HG03354 (cell line): ENCODE results near the gene POLH.

Experiments used
- ATAC-seq: cut with Tn5 transposase; IDR thresholded peaks from one replicate; pipeline ENCODE4 v1.9.1; 2021; ENCODE audit warnings: mild to moderate bottlenecking; ENCODE audit not compliant: unreplicated experiment, poor library complexity, severe bottlenecking

Gene POLH

DNA sequence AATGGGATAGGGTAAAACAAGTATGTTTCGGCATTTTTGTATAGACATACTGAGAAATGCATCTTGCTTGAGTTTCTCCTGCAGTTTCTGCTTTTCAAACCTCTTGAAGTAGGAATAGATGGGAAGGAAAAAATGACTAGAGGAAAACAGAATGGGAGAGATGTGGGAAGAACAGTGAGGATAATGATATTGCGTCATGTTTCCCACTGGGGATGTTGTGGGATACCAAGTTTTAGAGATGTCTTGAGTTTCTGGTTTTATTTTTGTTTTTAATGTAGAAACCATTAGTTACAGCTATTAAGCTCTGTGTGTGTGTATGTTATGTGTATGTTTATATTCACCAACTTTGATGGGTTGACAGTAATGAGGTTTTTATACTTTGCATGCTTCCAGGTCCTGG is 24.6 kb downstream of the POLH start:
- ATAC-seq: no peak

DNA sequence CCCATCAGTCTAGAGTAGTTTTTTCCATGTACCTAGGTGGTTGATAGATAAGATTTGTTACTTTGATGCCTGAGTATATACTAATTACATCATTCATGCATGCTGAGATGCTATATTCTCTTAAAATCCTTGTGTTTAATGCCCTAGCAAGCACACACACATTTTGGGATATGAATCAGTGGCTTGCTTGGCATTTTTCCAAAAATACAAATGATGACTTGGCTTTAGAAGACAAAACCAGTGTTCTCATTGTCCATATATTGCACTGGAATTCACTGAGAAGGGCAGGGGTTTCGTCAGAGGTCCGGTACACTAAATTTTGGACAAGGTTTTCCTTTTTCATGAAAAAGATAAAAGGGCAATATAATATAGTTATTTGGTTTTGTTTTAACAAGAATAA is 28.2 kb downstream of the POLH start:
- no peak for ATAC-seq

DNA sequence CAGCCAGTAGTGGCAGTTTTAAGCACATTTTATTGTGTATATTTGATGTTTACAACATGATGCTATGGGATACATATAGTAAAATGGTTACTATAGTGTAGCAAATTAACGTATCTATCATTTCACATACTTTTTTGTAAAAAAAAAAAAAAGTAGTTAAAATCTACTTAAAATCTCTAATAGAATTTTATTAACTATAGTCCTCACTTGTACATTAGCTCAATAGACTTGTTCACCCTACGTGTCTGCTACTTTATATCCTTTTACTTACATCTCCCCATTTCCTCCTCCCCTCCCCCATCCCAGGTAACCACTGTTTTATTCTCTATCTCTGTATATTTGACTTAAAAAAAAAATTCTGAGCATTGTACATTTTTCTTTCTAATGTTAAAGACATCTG is 30.0 kb downstream of the POLH start:
- ATAC-seq: no peak

DNA sequence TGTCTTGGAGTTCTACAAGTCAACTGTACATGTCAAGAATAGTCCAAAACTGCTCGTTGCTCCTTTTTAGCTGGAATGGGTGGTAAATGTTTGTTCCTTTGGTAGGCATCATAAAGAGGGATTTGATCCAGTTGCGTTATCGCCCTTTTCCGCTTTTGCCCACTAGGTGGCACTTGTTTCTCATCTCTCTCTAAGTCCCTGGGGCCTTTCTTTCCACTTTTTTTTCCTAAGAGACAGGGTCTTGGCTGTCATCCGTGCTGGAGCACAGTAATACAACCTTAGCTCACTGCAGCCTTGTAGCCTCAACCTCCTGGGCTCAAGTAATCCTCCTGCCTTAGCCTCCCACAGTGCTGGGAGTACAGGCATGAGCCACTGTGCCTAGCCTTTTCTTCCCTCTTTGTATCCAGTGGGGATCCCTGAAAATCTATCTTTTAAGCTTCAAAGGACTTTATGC is 32.4 kb downstream of the POLH start:
- ATAC-seq: no peak

DNA sequence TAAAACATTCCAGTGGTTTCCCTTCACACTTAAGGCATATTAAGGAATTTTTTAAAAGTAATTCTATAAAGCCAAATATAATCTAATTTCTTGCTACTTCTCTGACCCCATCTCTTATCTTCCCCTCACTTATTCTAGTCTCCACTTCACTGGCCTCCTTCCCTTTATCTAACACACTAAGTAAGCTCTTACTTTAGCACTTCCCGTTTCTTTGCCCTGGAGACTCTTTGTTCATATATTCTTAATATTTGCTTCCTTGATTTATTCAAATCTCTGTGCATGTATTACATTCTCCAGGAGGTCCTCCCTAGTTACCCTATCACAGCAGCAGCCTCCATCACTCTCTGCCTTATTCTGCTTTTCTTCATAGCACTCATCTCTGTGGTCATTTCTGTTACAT is 32.8 kb downstream of the POLH start:
- ATAC-seq: no peak

DNA sequence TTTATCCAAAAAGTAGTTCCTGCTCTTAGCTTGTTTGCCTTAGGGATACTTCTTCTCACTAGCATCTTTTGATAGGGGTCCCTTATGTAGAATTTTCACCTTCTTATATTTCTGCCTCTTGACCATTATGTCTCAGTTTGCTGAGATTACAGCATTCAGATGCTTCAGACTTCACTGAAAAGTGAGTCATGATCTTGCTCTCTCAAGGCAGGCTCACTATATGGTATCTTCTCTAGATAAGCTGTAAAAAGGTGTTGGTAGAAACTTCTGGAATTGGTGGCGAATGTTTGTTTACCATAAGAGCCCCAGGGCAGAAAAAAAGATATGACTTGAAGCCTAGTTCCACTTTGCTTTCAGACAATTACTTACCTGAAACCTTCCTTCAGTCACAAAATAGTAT is 33.4 kb downstream of the POLH start:
- no peak for ATAC-seq

DNA sequence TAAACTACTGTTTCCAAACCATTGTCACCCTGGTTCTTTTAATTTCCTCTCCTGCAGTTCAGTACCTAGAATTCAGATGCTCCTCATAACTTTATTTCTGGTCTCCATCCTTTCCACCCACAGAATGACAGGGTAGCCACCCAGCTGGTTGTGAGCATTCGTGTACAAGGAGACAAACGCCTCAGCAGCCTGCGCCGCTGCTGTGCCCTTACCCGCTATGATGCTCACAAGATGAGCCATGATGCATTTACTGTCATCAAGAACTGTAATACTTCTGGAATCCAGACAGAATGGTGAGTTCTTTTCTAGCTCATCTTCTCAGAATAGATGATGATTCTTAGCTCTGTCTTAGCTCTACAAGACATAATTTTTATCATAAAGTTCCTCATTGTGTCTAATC is 34.4 kb downstream of the POLH start:
- ATAC-seq: no peak

DNA sequence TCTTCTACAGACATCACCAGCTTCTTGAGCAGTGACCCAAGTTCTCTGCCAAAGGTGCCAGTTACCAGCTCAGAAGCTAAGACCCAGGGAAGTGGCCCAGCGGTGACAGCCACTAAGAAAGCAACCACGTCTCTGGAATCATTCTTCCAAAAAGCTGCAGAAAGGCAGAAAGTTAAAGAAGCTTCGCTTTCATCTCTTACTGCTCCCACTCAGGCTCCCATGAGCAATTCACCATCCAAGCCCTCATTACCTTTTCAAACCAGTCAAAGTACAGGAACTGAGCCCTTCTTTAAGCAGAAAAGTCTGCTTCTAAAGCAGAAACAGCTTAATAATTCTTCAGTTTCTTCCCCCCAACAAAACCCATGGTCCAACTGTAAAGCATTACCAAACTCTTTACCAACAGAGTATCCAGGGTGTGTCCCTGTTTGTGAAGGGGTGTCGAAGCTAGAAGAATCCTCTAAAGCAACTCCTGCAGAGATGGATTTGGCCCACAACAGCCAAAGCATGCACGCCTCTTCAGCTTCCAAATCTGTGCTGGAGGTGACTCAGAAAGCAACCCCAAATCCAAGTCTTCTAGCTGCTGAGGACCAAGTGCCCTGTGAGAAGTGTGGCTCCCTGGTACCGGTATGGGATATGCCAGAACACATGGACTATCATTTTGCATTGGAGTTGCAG is 37.9 kb downstream of the POLH start:
- ATAC-seq: no peak

DNA sequence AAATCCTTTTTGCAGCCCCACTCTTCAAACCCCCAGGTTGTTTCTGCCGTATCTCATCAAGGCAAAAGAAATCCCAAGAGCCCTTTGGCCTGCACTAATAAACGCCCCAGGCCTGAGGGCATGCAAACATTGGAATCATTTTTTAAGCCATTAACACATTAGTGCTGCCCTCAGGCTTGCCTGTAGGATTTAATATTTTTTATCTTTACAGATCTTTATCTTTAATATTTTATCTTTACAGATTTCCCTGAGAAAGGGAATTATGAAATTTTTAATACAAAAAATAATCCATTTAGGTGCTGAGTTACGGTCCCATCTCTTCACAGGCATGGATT is 38.4 kb downstream of the POLH start:
- no peak for ATAC-seq

DNA sequence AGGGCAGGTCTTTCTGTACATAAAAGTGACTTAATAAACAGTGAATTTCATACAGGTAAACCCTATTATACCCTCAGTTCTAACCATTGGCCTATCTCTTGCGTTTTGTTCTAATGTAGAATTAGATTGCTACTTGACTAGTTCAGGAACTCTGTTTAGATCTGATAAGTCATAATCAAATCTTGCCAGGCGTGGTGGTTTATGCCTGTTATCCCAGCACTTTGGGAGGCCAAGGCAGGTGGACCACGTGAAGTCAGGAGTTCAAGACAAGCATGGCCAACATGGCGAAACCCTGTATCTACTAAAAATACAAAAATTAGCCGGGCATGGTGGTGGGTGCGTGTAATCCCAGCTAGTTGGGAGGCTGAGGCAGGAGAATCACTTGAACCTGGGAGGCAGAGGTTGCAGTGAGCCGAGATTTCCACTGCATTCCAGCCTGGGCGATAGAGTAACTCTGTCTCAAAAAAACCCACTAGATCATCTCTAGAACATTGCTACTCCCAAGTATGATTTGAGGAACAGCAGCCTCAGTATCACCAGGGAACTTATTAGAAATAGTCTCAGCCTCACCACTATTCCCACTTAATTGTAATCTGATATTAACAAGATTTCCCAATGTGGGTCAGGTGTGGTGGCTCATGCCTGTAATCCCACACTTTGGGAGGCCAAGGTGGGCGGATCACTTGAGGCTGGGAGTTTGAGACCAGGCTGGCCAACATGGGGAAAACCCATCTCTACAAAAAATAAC is 40.9 kb downstream of the POLH start:
- no peak for ATAC-seq

DNA sequence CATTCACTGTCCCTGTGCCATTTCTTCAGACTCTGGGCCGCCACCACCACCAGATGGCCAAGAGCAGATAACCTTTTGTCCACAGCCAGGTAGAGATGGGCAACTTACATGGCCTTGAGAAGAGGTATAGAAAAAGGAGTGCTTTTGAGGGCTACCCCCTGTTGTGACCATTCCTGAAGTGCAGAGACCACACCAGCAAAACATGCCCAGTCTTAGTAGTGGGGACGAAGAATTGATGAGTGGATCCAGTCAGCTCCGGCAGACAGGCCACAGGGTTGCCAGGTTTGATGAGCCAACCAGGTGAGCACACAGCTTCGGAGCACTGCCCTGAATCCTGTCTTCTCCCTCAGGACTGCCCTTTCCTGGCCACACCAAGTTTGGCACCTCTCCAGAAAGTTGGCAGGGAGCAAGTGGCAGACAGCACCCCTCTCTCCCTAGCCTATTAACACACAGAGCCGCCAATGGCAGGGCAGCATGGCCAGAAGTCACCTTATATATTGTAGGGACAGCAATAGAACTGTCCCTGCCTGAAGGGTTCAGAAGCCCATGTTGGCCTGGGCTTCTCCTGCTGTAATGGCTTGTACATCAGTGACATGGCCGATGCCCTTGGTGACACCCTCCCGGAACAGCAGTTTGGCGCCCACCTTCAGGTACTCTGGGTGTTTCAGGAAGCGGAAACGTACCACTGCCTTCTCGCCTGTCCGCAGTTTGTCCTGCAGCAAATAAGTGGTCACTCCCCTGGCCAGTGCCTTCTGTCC is 45.3 kb downstream of the POLH start:
- no peak for ATAC-seq

DNA sequence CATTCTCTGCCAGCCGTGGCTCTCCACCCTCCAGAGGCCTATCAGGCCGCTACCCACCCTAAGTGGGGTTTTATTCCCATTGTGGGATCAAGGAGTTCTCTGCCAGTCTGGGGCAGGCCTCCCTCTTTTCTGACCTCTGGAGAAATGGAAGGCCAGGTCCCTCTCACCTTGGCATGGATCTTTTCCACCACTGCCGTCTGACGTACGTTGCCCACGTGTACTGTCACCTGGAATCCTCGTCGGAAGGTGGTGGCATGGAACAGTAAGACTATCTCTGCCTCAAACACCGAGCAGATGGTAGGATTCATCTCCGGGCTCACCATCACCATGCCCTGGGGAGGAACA is 45.8 kb downstream of the POLH start:
- ATAC-seq: no peak

DNA sequence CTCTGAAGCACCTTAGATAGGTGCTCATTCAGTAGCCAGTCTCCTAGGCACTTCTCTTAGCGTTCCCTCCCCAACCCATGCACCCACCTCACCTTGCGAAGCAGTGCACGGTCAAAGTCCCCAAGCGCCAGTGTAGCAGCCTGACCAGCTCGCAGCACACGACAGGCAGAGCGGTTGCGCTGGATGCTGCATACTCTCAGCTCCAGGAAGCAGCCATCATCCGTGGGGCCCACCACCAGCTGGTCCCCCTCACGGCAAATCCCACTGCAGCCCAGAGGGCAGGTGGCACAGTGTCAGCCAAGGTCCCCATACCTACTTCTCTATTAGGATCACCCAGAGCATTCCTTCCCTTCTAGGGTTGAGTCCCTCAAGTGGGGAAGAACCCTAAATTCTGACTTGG is 46.6 kb downstream of the POLH start:
- ATAC-seq: no peak

DNA sequence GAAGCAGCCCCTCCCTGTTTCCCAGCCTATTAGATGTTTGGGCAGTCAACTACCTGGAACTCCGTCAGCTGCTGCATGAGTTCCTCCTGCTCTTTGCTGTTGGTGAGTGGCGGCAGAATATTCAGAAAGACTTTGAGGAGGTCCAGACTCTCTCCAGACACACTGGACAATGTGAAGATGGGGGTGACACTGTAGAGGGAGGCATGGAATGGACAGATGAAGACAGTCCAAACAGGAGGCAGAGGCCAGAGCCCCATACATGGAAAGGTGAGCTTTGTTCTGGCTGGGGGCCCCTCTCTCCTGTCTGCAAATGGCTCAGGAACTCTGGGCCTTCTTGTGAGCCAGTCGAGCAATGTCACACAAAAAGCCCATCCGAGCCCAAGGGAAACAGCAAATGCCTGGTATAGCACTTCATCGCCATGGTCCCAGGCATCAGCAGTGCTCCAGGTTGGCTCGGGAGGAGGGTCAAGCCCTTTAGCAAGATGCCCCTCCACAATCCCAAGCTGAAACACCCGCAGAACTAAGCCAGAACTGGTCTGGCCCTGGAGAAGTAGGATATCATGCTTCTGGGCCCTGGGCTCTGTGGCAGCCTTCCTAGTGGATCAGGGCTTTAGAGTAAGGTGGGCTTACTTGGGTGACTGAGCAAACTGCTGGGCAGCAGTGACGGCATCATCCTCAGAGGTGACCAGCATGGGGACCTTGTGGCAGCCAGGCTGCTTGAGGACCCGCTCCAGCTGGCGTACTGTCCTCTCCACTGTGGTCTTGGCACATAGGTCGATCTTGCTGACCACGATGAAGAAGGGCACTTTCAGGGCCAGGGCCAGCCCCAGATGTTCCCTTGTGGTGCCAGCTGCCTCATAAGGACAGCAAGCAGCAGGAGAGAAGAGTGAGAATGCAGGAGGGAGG is 48.1 kb downstream of the POLH start:
- ATAC-seq: no peak

DNA sequence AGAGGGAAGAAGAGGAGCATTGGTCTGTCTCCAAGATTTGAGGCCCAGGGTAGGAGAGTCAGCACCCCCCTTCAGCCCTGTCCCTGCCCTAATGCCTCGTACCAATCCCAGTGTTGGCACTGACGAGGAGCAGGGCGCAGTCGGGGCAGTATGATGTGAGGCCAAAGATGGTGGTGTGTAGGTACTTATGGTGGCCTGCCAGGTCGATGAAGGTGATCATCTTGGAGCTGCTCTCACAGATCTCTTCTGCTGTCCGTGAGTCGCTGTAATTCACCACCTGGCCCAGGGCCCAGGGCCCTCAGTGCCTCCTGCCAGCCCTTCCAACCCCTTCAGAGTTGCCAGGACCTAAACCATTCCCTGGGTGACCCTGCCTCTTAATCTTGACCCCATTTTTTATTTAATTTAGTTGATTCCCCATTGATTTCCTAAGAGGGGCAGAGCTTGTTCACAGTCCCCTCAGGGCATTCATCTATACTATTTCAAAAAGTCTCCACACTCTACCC is 48.9 kb downstream of the POLH start:
- no peak for ATAC-seq

DNA sequence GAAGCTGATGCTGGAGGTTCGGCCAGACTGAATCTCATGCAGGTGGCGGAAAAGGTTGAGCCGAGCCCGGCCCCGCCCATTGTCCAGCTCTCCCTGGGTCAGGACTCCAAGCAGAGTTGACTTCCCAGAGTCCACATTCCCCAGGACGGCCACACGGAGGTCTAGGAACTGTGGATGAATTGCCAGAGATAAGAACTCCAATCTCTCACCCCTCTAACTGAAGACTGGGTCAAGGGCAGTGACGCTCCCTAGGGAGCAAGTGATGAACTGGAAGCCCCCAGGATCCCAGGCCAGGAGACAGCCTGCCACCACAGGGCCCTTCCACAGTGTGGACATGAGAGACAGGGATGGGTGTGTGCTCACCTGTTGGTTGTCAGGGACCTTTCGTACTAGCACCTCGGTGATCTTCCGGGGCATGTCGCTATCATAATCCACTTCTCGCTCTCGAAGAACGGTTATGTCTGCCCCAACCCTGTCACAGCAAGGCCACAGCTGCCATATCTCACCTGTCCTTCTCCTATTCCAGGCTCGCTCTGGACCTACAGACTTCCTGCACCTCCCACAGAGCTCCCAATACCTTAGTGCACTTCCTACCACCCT is 49.5 kb downstream of the POLH start:
- ATAC-seq: no peak

DNA sequence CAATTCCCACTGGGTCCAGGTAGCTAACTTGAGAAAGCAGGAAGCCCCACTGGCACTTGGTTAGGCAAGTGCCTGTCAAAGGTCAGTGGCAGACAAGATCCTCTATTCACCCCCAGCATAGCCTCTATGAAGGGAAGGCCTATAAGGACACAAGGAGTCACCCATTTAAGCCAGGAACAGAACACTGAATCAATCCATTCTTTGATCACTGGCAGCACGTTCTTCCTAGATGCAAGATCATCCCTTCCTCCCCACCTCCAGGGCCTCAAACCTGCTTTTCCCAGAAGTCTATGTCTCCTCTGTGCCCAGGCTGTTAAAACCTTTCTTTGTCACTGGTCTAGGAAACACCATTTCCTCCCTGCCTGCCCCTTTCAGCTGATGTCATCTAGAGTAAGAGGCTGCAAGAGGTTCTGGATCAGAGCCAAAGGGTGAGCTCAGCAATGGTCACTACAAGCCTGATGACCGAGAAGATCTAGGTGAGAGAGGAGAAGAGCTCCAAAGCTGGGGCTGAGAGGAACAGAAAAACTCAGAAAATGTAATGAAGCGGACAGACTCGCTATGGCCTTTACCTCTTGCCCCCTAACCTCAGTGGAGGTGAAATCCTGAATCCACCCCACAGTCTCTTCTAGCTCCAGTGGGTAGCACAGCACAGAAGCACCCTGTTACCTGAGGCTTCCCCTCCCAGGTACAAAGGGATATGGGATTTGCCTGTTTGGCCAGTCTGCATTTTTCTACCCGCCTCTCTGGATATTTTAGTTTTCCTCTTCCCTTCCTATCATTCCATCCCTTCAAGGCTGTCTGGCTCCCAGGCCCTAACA is 51.2 kb downstream of the POLH start:
- no peak for ATAC-seq

DNA sequence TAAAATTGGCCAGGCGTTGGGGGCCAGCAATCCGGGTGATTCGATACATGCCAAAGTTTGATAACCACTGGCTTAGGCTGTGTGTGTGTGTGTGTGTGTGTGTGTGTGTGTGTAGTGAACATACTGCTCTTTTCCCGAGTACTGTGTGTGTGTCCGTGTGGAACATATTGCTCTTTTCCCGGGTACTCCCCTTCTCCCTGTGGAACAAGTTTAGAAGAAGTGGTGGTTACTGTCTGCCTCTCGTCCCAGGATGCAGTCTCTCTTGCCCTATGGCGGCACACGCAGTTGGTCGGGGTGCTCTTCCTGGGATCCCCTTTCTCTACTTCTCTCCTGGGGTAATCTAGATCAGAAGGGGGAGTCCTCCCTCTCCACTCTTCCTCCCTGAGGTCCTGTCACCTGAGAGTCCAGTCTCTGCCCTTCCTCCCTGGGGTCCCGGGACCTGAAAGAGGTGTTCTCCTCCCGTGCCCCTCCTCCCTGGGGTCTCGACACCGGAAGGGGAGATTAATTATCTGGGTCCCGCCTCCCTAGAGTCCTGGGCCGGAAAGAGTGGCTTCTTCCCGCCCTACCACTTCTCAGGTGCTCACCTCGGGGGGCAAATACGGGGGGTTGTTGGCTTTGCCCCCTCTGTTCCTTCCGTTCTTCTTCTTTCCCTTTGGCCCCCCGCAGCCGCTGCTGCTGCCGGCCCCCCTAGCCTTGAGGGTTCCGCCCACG is 52.6 kb downstream of the POLH start:
- peak; percentile 24 for ATAC-seq
